ENCODE data around the gene TRIM75. TPM values are rescaled to one million over a fixed set of nuclear protein-coding genes. Genes with fewer than 3 reads are reported as not detected.

Gene TRIM75
- total RNA-seq, 6 experiments from 2014 or later, result not detected

GRCh38 chr4:165096776-165097175, 43.1 kb downstream of the TRIM75 start:
- TF ChIP-seq CTCF (IDR thresholded peaks at IDR 0.05), result peak; percentile 77
- Mint-ChIP-seq H3K27me3 (ENCODE audit: insufficient read depth) (no peaks in the 10 kb centered on the region), H3K27ac (no peak overlapping the region), H3K4me1 (ENCODE audit: low read depth) (no peaks in the 10 kb centered on the region), H3K36me3 (ENCODE audit: low read depth) (no peaks in the 10 kb centered on the region), H3K4me3 (no peak overlapping the region), H3K9me3 (no peaks in the 10 kb centered on the region)
- peak; percentile 21 for DNase-seq

- Mint-ChIP-seq H3K27me3 (ENCODE audit: insufficient read depth) (no peaks in the 10 kb centered on the region), H3K4me3 (no peak overlapping the region), H3K4me1 (ENCODE audit: low read depth) (no peaks in the 10 kb centered on the region), H3K36me3 (ENCODE audit: low read depth) (no peaks in the 10 kb centered on the region), H3K9me3 (no peaks in the 10 kb centered on the region), H3K27ac (no peak overlapping the region)
- no peak for DNase-seq
- TF ChIP-seq CTCF (IDR thresholded peaks at IDR 0.05), result no peak
These were observed 48.0 kb downstream of the TRIM75 start for GRCh38 chr4:165101641-165102040.

- Mint-ChIP-seq H3K27me3 (ENCODE audit: insufficient read depth) (no peaks in the 10 kb centered on the region), H3K27ac (no peak overlapping the region), H3K36me3 (ENCODE audit: low read depth) (no peaks in the 10 kb centered on the region), H3K4me3 (no peak overlapping the region), H3K9me3 (no peaks in the 10 kb centered on the region), H3K4me1 (ENCODE audit: low read depth) (peaks cover 4% of the 10 kb centered on the region)
- TF ChIP-seq CTCF (IDR thresholded peaks at IDR 0.05), result no peak
- DNase-seq, result no peak
These were observed 52.9 kb downstream of the TRIM75 start for GRCh38 chr4:165106518-165106917.

Other genes with a start within 250 kb of the TRIM75 start
- not detected for gene APELA, start 176.7 kb upstream of the TRIM75 start, total RNA-seq (2021; fragmentation: NEBNext Ultra II Directional; extraction: Animal tissue kit (Norgen Biotek cat#: 25700))
- under 1 TPM in 4 of 6 experiments, not detected in 2; 0.12 to 0.31 (median 0.19) TPM for gene TRIM61, start 76.2 kb upstream of the TRIM75 start, total RNA-seq (2021; fragmentation: NEBNext Ultra II Directional; extraction: Animal tissue kit (Norgen Biotek cat#: 25700))
- not detected for gene TRIM60, start 21.9 kb upstream of the TRIM75 start, total RNA-seq (2021; fragmentation: NEBNext Ultra II Directional; extraction: Animal tissue kit (Norgen Biotek cat#: 25700))
- gene TMEM192, start 59.0 kb downstream of the TRIM75 start, total RNA-seq (2021; fragmentation: NEBNext Ultra II Directional; extraction: Animal tissue kit (Norgen Biotek cat#: 25700)), result 10 to 100 TPM; 11.5 to 16.3 (median 15.7) TPM
- 10 to 100 TPM; 10.9 to 13.7 (median 11.4) TPM for gene KLHL2, start 153.7 kb downstream of the TRIM75 start, total RNA-seq (2021; fragmentation: NEBNext Ultra II Directional; extraction: Animal tissue kit (Norgen Biotek cat#: 25700))

Measured in HFFc6 (cell line).